Measurements from ENCODE around the gene GTF2I. TPM values are rescaled to one million over a fixed set of nuclear protein-coding genes. Genes with fewer than 3 reads are reported as not detected.

Gene GTF2I
- 199 and 203 TPM in 2 replicates for total RNA-seq

DNA sequence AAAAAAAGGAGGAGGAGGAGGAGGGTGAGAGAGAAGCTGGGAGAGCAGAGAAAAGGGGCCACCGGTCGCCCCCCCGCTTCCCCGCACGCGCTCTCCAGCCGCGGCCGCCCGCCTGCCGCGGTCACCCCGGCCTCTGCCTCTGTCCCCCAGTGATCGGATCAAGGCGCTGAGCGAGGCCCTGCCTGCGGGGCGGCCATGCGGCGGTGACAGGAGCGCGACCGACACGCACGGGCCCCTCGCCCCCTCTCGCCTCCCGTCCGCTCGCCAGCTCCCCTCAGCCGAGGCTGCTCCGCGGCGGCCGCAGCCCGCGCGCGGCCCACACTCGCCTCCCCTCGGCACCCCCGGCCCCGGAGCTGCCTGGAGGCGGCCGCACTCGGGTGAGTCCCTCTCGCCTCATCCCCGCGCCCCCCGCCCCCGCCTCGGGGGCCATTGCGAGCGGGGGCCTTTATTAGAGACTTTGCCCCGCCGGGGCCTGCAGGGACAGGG, at the start of gene GTF2I:
Gene GTF2I, plus strand, starts transcription at position 27 of the 486 bp plus-strand sequence. CDS start 31,411 bp downstream, outside the sequence.
- peaks cover 10% of the 10 kb centered on the region for H3K36me3 Mint-ChIP-seq (ENCODE audit: low read depth)
- H3K27me3 Mint-ChIP-seq (ENCODE audit: insufficient read depth): peaks cover 6% of the 10 kb centered on the region
- H3K9me3 Mint-ChIP-seq: no peaks in the 10 kb centered on the region
- DNase-seq (ENCODE audit: low spot score): no peak
- H3K4me1 Mint-ChIP-seq (ENCODE audit: low read depth): peaks cover 50% of the 10 kb centered on the region
- peak within 1 kb of the TSS; percentile 93 for H3K27ac Mint-ChIP-seq
- peak within 1 kb of the TSS; percentile 85 for H3K4me3 Mint-ChIP-seq
- intact Hi-C loops (cut with micrococcal nuclease): loop anchor here (2.0 to 10.0 kb wide), 6 partner anchors 53 to 573 kb away; partner anchors contain the start of genes EIF4H, GTF2IRD1, LIMK1 and RFC2

GRCh38 chr7:74612015-74612829, 45.3 kb upstream of the GTF2I start:
- peaks cover 14% of the 10 kb centered on the region for H3K4me1 Mint-ChIP-seq (ENCODE audit: low read depth)
- H3K27me3 Mint-ChIP-seq (ENCODE audit: insufficient read depth): peaks cover 1% of the 10 kb centered on the region
- H3K4me3 Mint-ChIP-seq: no peak overlapping the region
- intact Hi-C loops (cut with micrococcal nuclease): no loop called here
- no peaks in the 10 kb centered on the region for H3K36me3 Mint-ChIP-seq (ENCODE audit: low read depth)
- DNase-seq (ENCODE audit: low spot score): no peak
- H3K9me3 Mint-ChIP-seq: no peaks in the 10 kb centered on the region
- no peak overlapping the region for H3K27ac Mint-ChIP-seq

GRCh38 chr7:74615933-74616780, 41.4 kb upstream of the GTF2I start:
- Mint-ChIP-seq H3K9me3 (no peaks in the 10 kb centered on the region), H3K4me1 (ENCODE audit: low read depth) (peaks cover 19% of the 10 kb centered on the region), H3K36me3 (ENCODE audit: low read depth) (no peaks in the 10 kb centered on the region), H3K27me3 (ENCODE audit: insufficient read depth) (peaks cover 5% of the 10 kb centered on the region), H3K27ac (peak overlapping the region; percentile 6), H3K4me3 (no peak overlapping the region)
- no peak for DNase-seq (ENCODE audit: low spot score)
- intact Hi-C loops (cut with micrococcal nuclease): no loop called here

DNA sequence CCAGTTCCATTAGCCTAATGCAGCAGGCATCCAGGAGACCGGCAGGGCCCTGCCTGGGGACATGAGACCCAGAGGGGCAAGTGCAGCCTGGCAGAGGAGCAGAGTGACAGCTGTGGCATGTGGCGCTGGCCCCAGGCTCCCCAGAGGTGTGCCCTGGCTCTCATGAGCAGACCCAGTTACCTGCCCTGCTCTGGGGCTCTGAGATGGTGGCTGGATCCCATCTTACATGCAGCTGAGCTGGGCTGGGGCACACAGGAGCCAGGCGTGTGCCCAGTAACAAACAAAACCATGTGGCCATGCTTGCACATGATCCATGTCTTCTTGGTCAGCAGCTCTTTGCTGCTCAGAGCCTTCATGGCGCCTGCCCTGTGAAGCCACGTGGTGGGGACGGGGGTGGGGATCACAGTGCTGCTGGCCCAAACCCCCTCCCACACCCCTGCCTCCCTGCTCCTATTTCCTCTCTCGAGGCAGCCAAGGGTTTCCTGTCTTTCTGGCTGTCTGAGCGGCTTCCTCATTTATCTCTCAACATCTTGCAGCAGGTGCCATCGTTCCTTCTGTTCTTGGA, 40.3 kb upstream of the GTF2I start:
- Mint-ChIP-seq H3K27me3 (ENCODE audit: insufficient read depth) (peaks cover 5% of the 10 kb centered on the region), H3K9me3 (no peaks in the 10 kb centered on the region), H3K4me3 (peak overlapping the region; percentile 77), H3K36me3 (ENCODE audit: low read depth) (no peaks in the 10 kb centered on the region), H3K4me1 (ENCODE audit: low read depth) (peaks cover 19% of the 10 kb centered on the region), H3K27ac (peak overlapping the region; percentile 89)
- intact Hi-C loops (cut with micrococcal nuclease): no loop called here
- DNase-seq (ENCODE audit: low spot score): no peak

- Mint-ChIP-seq H3K4me1 (ENCODE audit: low read depth) (peaks cover 19% of the 10 kb centered on the region), H3K27ac (no peak overlapping the region), H3K27me3 (ENCODE audit: insufficient read depth) (peaks cover 5% of the 10 kb centered on the region), H3K4me3 (no peak overlapping the region), H3K36me3 (ENCODE audit: low read depth) (no peaks in the 10 kb centered on the region), H3K9me3 (no peaks in the 10 kb centered on the region)
- DNase-seq (ENCODE audit: low spot score): no peak
- intact Hi-C loops (cut with micrococcal nuclease): no loop called here
These were observed 38.2 kb upstream of the GTF2I start for GRCh38 chr7:74619235-74619860.

DNA sequence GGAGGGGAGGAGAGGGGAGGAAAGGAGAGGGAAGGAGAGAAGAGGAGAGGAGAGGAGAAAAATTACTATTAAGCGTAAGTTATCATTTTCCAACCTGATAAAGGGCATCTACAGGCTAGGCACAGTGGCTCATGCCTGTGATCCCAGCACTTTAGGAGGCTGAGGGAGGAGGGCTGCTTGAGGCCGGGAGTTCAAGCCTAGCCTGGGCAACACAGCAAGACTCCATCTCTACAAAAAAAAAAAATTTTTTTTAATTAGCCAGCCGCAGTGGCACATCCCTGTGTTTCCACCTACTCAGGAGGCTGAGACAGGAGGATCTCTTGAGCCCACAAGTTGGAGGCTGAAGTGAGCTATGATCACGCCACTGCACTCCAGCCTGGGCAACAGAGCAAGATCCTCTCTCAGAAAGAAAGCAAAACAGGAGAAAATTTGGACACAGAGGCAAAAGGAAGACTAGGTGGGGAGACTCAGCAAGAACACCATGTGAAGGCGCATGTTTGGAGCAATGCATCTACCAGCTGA, 35.2 kb upstream of the GTF2I start:
- Mint-ChIP-seq H3K9me3 (no peaks in the 10 kb centered on the region), H3K4me1 (ENCODE audit: low read depth) (peaks cover 5% of the 10 kb centered on the region), H3K4me3 (no peak overlapping the region), H3K27me3 (ENCODE audit: insufficient read depth) (peaks cover 5% of the 10 kb centered on the region), H3K36me3 (ENCODE audit: low read depth) (no peaks in the 10 kb centered on the region), H3K27ac (no peak overlapping the region)
- intact Hi-C loops (cut with micrococcal nuclease): loop anchor here (10.0 kb wide), 1 partner anchor 63 kb away; no protein-coding TSS in a partner anchor
- no peak for DNase-seq (ENCODE audit: low spot score)

GRCh38 chr7:74623135-74623534, 34.4 kb upstream of the GTF2I start:
- no peak overlapping the region for H3K4me3 Mint-ChIP-seq
- DNase-seq (ENCODE audit: low spot score): no peak
- intact Hi-C loops (cut with micrococcal nuclease): loop anchor here (10.0 kb wide), 1 partner anchor 62 kb away; no protein-coding TSS in a partner anchor
- no peaks in the 10 kb centered on the region for H3K9me3 Mint-ChIP-seq
- no peaks in the 10 kb centered on the region for H3K4me1 Mint-ChIP-seq (ENCODE audit: low read depth)
- no peaks in the 10 kb centered on the region for H3K36me3 Mint-ChIP-seq (ENCODE audit: low read depth)
- no peak overlapping the region for H3K27ac Mint-ChIP-seq
- H3K27me3 Mint-ChIP-seq (ENCODE audit: insufficient read depth): peaks cover 5% of the 10 kb centered on the region

GRCh38 chr7:74625446-74625845, 32.1 kb upstream of the GTF2I start:
- H3K9me3 Mint-ChIP-seq: no peaks in the 10 kb centered on the region
- intact Hi-C loops (cut with micrococcal nuclease): loop anchor here (10.0 kb wide), 1 partner anchor 59 kb away; no protein-coding TSS in a partner anchor

DNA sequence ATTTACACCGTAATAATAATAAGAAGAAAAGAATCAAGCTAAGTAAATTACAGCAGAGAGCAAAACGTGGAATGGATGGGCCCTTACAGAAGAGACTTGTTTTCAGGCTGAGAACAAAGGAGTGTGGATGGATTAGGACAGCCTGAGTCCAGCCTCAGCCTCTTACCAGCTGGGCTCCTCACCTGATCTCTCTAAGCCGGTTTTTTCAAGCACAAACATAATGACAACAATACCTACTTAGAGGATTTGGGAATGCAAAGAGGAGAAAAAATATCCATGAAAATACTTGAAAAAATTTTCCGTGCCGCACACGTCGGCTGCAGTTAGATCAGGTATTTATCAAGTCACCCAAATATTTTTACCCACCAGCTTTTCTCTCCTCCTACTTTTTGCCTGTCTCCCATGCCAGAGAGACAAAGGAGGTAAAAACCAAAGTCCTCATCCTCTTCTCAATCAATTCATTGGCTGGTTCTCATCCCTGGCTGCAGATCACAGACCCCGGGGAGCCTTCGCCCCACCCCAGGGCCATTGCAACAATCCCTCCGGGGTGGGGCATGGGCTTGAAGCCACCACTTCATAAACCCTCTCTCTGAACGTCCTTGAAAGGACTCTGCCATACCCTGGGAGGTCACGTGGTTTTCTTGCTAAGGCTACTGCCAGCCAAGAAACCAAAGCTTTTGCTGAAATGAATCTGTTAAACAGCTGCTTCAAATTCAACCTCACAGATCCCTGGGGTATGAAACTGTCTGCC, 29.7 kb upstream of the GTF2I start:
- Mint-ChIP-seq H3K4me1 (ENCODE audit: low read depth) (no peaks in the 10 kb centered on the region), H3K27me3 (ENCODE audit: insufficient read depth) (no peaks in the 10 kb centered on the region), H3K27ac (no peak overlapping the region), H3K4me3 (no peak overlapping the region), H3K9me3 (no peaks in the 10 kb centered on the region), H3K36me3 (ENCODE audit: low read depth) (no peaks in the 10 kb centered on the region)
- intact Hi-C loops (cut with micrococcal nuclease): loop anchor here (10.0 kb wide), 1 partner anchor 57 kb away; no protein-coding TSS in a partner anchor
- no peak for DNase-seq (ENCODE audit: low spot score)

More at GRCh38 chr7:74625446-74625845, 32.1 kb upstream of the GTF2I start:
- Mint-ChIP-seq H3K36me3 (ENCODE audit: low read depth) (no peaks in the 10 kb centered on the region), H3K27ac (no peak overlapping the region), H3K27me3 (ENCODE audit: insufficient read depth) (peaks cover 5% of the 10 kb centered on the region), H3K4me3 (no peak overlapping the region), H3K4me1 (ENCODE audit: low read depth) (no peaks in the 10 kb centered on the region)
- no peak for DNase-seq (ENCODE audit: low spot score)

GRCh38 chr7:74632505-74632904, 25.0 kb upstream of the GTF2I start:
- intact Hi-C loops (cut with micrococcal nuclease): no loop called here
- H3K4me3 Mint-ChIP-seq: no peak overlapping the region
- H3K27ac Mint-ChIP-seq: no peak overlapping the region
- no peak for DNase-seq (ENCODE audit: low spot score)
- no peaks in the 10 kb centered on the region for H3K36me3 Mint-ChIP-seq (ENCODE audit: low read depth)
- H3K4me1 Mint-ChIP-seq (ENCODE audit: low read depth): no peaks in the 10 kb centered on the region
- no peaks in the 10 kb centered on the region for H3K9me3 Mint-ChIP-seq
- H3K27me3 Mint-ChIP-seq (ENCODE audit: insufficient read depth): peaks cover under 1% of the 10 kb centered on the region

- no peak for DNase-seq (ENCODE audit: low spot score)
- peaks cover 2% of the 10 kb centered on the region for H3K27me3 Mint-ChIP-seq (ENCODE audit: insufficient read depth)
- intact Hi-C loops (cut with micrococcal nuclease): no loop called here
- no peaks in the 10 kb centered on the region for H3K4me1 Mint-ChIP-seq (ENCODE audit: low read depth)
- no peak overlapping the region for H3K4me3 Mint-ChIP-seq
- H3K9me3 Mint-ChIP-seq: no peaks in the 10 kb centered on the region
- H3K27ac Mint-ChIP-seq: no peak overlapping the region
- H3K36me3 Mint-ChIP-seq (ENCODE audit: low read depth): no peaks in the 10 kb centered on the region
These were observed 24.0 kb upstream of the GTF2I start for GRCh38 chr7:74633451-74633921.
